Activated CD4-positive, alpha-beta T cell treated with anti-CD3 and anti-CD28 coated beads, Interleukin-2, amount 10 ng/mL, durations not matched to agents 24 days and 14 days (primary cell): ENCODE measurements around the gene PACSIN2. TPM values are rescaled to one million over a fixed set of nuclear protein-coding genes. Genes with fewer than 3 reads are reported as not detected.

ENCODE experiments used
- DNase-seq: peaks from one replicate; pipeline ENCODE4 v3.0.0; 2022
- H3K27ac Mint-ChIP-seq: one replicate; pipeline ENCODE4 v1.8.0; 2022; ENCODE audit warnings: mild to moderate bottlenecking, mixed read lengths
- H3K27me3 Mint-ChIP-seq: one replicate; pipeline ENCODE4 v1.8.0; 2022; ENCODE audit warnings: mixed read lengths
- H3K36me3 Mint-ChIP-seq: one replicate; pipeline ENCODE4 v1.8.0; 2022; ENCODE audit warnings: low read depth, mild to moderate bottlenecking, mixed read lengths
- H3K4me1 Mint-ChIP-seq: one replicate; pipeline ENCODE4 v1.8.0; 2021; ENCODE audit warnings: mixed read lengths
- H3K4me3 Mint-ChIP-seq: one replicate; pipeline ENCODE4 v1.8.0; 2022; ENCODE audit warnings: mild to moderate bottlenecking, moderate library complexity, mixed read lengths
- H3K9me3 Mint-ChIP-seq: one replicate; pipeline ENCODE4 v1.8.0; 2021; ENCODE audit warnings: mixed read lengths
- intact Hi-C: fragments of 100-400 bp; cut with micrococcal nuclease; formaldehyde crosslinking; loops from one replicate; pipeline ENCODE4 v1.15.1; 2023
- total RNA-seq: library from RNA; stranded (reverse); gene quantifications from 2 replicates; pipeline ENCODE4 v1.2.3, GENCODE V29; 2022

PACSIN2 gene, protein sequence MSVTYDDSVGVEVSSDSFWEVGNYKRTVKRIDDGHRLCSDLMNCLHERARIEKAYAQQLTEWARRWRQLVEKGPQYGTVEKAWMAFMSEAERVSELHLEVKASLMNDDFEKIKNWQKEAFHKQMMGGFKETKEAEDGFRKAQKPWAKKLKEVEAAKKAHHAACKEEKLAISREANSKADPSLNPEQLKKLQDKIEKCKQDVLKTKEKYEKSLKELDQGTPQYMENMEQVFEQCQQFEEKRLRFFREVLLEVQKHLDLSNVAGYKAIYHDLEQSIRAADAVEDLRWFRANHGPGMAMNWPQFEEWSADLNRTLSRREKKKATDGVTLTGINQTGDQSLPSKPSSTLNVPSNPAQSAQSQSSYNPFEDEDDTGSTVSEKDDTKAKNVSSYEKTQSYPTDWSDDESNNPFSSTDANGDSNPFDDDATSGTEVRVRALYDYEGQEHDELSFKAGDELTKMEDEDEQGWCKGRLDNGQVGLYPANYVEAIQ
- total RNA-seq: 32.5 and 33.0 TPM in 2 replicates

DNA sequence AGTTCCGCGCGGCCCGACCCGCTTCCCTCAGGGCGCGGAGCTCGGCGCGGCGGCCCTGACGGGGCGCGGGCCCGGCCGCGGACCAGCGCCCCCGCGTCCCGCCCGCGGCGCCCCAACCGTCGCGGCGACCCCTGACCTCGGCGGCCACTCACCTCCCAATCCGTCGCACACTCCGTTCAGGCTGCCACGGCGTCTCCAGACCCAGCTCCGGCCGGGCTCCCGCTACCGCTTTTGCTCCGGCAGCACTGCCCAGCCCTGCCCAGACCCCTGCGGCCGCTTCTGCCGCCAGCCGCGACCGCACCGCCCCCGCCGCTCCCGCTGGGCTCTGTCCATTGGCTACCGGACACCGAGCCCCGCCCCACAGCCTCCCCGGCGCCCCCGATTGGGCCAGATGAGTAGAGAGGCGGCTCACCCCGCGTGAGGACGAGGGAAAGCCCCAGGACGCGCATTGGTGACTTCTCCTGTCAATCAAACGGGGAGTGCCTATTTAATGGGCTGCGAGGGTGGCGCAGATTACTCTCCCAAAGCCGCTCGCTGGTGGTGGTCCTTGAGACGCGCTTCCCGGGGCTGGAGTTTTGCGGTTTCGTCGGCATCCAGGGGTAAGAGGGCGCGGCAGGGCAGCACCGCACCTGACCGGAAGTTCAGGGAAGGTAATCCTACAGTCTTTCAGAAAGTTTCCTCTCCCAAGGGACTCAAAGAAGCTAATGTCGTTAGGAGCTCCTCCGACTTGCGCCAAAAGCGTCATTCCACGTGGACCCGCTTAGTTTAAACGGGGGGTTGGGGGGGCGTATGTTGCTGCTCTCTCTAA is at the start of gene PACSIN2:
Gene PACSIN2 (minus strand): TSS at position 281 of the 808 bp plus-strand sequence. CDS start 103,069 bp downstream, outside the sequence.
- Mint-ChIP-seq H3K4me3 (peak within 1 kb of the TSS; percentile 95), H3K27me3 (peaks cover 8% of the 10 kb centered on the region), H3K4me1 (peaks cover 26% of the 10 kb centered on the region), H3K27ac (peak within 1 kb of the TSS; percentile 88), H3K9me3 (no peaks in the 10 kb centered on the region), H3K36me3 (peaks cover 1% of the 10 kb centered on the region)
- intact Hi-C loops: loop anchor here (1.0 to 5.0 kb wide), 4 partner anchors 15 to 158 kb away; partner anchors contain the start of genes ARFGAP3 and TTLL1
- DNase-seq: peak; percentile 100

DNA sequence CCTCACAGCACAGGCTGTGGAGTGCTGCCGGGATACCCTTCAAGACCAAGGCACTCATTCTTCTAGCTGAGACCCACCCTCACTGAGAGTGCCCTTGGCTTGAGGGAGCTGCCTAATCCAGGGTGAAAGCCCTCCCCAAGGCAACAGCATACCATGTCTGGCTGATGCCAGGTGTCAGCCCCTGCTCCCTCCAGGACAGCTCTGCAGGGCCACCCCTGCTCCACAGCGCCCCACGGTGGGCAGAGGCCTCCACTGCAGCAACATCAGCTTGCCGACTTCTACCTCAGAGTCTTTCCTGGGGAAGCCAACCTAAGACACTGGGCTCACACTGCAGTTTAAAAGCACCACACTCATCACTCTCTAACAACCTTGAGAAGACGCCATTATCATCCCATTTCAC is 45.2 kb upstream of the PACSIN2 start:
- peaks cover 4% of the 10 kb centered on the region for H3K36me3 Mint-ChIP-seq
- H3K4me3 Mint-ChIP-seq: no peak overlapping the region
- intact Hi-C loops: loop anchor here (1.0 kb wide), 1 partner anchor 280 kb away; no protein-coding TSS in a partner anchor
- DNase-seq: peak; percentile 83
- no peaks in the 10 kb centered on the region for H3K27me3 Mint-ChIP-seq
- H3K27ac Mint-ChIP-seq: no peak overlapping the region
- H3K9me3 Mint-ChIP-seq: no peaks in the 10 kb centered on the region
- H3K4me1 Mint-ChIP-seq: no peaks in the 10 kb centered on the region

DNA sequence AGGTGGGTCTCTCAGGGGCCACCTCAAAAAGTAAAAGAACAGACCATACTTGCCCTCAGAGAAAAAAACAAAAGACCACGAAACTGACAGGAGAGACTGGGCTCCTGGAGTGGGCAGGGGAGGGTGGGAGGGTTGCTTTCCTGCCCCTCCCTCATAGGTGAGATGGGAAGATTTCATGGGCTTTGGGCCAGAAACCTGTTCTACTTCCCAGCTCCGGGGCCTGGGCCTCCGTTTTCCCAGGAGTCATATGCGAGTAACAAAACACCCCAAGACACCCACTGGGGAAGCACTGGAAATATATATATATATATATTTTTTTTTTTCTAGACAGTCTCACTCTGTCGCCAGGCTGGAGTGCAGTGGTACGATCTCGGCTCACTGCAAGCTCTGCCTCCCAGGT is 42.7 kb upstream of the PACSIN2 start:
- no peak for DNase-seq
- H3K27ac Mint-ChIP-seq: no peak overlapping the region
- no peaks in the 10 kb centered on the region for H3K4me1 Mint-ChIP-seq
- H3K4me3 Mint-ChIP-seq: no peak overlapping the region
- intact Hi-C loops: no loop called here
- no peaks in the 10 kb centered on the region for H3K9me3 Mint-ChIP-seq
- no peaks in the 10 kb centered on the region for H3K27me3 Mint-ChIP-seq
- no peaks in the 10 kb centered on the region for H3K36me3 Mint-ChIP-seq

DNA sequence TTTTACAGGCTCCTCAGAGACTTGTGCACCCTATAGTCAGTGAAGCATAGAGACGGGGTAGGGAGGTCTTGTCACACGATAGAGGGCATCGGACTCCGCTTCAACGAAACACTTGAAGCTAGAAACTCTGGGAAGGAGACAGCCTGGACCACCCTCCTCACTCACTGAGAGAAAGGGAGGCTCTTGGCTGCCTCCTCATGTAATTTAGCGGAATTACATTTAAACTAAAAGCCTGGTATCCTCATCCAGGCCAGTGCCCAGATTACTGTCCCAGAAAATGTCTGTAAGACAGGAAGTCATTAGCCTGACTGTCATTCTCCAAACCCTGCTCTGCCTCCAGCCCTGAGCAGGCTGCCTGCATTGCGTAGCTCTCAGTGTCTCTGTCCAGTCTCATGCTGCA is 38.2 kb upstream of the PACSIN2 start:
- no peak for DNase-seq
- Mint-ChIP-seq H3K4me3 (no peak overlapping the region), H3K27me3 (no peaks in the 10 kb centered on the region), H3K9me3 (no peaks in the 10 kb centered on the region), H3K36me3 (no peaks in the 10 kb centered on the region), H3K4me1 (no peaks in the 10 kb centered on the region), H3K27ac (no peak overlapping the region)
- intact Hi-C loops: no loop called here

DNA sequence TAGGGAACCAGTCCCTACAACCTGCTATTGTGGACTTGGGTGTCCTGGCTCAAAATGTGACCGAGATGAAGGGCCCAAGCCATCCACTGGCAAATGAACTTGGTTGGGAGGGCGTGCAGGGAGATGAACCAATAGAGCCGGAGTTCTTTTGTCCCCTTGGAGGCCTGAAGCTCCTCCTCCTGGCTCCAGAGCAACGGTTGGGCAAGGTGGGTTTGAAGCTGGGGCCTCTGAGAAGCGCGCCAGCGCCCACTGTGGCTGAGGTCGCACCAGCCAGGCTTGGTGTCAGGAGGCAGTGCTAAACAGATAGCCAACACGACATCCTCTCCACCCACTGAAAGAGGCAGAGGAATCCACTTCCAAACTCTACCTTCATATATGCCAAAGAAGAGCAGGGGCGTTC is 36.0 kb upstream of the PACSIN2 start:
- H3K4me3 Mint-ChIP-seq: no peak overlapping the region
- no peak for DNase-seq
- no peaks in the 10 kb centered on the region for H3K27me3 Mint-ChIP-seq
- no peaks in the 10 kb centered on the region for H3K9me3 Mint-ChIP-seq
- no peaks in the 10 kb centered on the region for H3K4me1 Mint-ChIP-seq
- H3K36me3 Mint-ChIP-seq: no peaks in the 10 kb centered on the region
- intact Hi-C loops: no loop called here
- no peak overlapping the region for H3K27ac Mint-ChIP-seq

DNA sequence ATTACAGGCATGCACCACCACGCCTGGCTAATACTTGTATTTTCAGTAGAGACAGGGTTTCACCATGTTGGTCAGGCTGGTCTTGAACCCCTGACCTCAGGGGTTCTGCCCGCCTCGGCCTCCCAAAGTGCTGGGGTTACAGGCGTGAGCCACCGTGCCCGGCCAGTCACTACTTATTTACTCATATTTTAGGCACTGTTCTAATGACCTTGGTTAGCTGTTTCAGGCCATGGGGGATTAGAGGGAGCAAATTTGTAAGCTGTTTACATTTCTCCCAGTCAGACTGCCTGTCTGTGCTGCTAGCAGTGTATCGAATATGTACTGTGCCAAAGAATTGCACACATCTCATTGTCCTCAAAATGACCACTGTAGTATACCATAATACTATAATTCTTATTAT is 32.7 kb upstream of the PACSIN2 start:
- H3K4me3 Mint-ChIP-seq: no peak overlapping the region
- H3K36me3 Mint-ChIP-seq: no peaks in the 10 kb centered on the region
- no peak for DNase-seq
- no peaks in the 10 kb centered on the region for H3K9me3 Mint-ChIP-seq
- H3K4me1 Mint-ChIP-seq: no peaks in the 10 kb centered on the region
- H3K27ac Mint-ChIP-seq: no peak overlapping the region
- intact Hi-C loops: no loop called here
- no peaks in the 10 kb centered on the region for H3K27me3 Mint-ChIP-seq

DNA sequence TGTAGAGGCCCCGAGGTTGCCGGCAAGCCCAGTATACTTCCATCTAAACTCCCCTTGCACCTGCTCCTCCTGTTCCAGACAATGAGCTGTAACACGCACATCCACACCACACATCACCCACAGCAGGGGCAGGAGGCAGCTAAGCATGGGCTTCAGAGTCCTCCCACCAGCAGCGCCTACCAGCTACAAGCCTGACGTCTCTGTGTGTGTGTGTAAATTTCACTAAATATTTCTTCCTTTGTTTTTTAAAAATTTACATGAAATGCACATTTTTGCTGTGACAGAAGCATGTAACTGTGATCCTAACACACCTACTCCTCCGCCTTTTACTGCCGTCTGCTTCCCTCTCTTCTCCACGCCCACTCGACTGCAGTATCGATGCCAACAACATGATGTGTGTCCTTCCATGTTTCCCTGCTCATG is 29.4 kb upstream of the PACSIN2 start:
- no peak overlapping the region for H3K27ac Mint-ChIP-seq
- H3K36me3 Mint-ChIP-seq: no peaks in the 10 kb centered on the region
- H3K4me3 Mint-ChIP-seq: no peak overlapping the region
- H3K27me3 Mint-ChIP-seq: no peaks in the 10 kb centered on the region
- no peak for DNase-seq
- H3K9me3 Mint-ChIP-seq: no peaks in the 10 kb centered on the region
- H3K4me1 Mint-ChIP-seq: no peaks in the 10 kb centered on the region
- intact Hi-C loops: no loop called here

DNA sequence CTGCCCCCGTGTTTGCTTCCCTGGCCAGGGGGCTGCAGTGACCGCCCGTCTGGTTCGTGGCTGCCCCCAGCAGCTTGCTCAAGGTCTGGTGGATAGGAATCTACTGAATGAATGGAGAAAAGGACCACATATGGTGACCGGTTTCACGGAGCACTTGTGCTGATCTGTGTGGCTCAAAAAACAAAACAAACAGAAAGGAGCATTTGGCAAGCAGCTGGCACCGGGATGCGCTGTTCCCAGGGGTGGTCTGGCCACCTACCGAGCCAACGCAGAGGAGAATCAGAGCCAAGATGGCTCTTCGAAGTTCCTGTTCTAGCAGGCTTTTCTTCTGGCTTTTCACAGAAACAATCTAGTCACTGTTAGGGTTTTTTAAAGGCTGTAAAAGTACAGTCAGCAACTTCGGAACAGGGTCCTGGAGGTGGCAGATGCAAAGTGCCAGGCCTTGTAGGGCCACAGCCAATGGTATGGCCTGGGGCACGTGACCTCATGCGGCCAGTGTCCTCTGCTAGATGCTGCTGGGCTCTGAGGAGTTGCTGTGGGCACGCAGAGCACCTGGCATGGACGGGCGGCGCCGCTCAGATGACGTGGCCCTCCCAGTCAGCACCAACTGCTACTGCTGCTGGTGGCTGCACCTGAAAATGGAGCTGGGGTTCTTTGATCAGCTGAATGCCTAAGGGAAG is 27.3 kb upstream of the PACSIN2 start:
- Mint-ChIP-seq H3K9me3 (no peaks in the 10 kb centered on the region), H3K4me1 (no peaks in the 10 kb centered on the region), H3K4me3 (no peak overlapping the region), H3K27ac (no peak overlapping the region), H3K36me3 (no peaks in the 10 kb centered on the region), H3K27me3 (no peaks in the 10 kb centered on the region)
- intact Hi-C loops: no loop called here
- DNase-seq: no peak

DNA sequence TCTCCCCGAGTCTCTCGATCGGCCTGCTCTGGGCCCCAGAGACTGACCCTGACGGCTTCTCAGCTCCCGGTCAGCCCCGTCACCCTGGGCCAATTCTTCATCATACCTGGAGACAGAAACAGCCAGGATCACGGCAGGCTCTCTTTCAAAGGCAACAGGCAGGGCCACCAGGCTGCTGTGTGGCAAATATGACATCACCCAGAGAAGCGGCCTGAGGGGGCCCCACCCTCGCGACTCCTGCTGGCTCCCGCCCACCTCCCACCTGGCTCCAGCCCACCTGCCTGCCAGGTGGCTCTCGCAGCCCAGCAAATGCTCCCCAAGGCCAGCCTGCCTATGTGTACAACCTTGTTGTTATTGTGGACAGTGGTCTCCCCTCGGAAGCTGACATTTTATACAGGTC is 24.9 kb upstream of the PACSIN2 start:
- Mint-ChIP-seq H3K4me1 (no peaks in the 10 kb centered on the region), H3K27me3 (no peaks in the 10 kb centered on the region), H3K27ac (no peak overlapping the region), H3K9me3 (no peaks in the 10 kb centered on the region), H3K36me3 (no peaks in the 10 kb centered on the region), H3K4me3 (no peak overlapping the region)
- intact Hi-C loops: no loop called here
- no peak for DNase-seq

DNA sequence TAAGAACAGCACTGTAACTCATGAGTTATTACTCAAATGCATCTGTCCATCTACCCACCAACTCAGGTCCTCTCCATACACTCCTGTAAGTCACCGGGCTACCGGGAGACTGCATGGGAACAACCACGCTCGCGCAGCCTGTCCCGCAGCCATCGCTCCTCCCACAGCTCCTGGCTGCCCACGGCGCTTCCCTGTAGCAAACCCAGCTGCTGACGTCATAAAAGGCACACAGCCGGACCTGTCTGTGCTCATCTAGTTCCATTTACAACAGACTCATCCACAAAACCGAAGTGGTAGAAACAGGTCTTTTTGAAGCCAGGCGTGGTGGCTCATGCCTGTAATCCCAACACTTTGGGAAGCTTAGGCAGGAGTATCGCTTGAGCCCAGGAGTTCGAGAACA is 23.4 kb upstream of the PACSIN2 start:
- Mint-ChIP-seq H3K4me1 (peaks cover 2% of the 10 kb centered on the region), H3K27me3 (no peaks in the 10 kb centered on the region), H3K4me3 (no peak overlapping the region), H3K9me3 (no peaks in the 10 kb centered on the region), H3K27ac (no peak overlapping the region), H3K36me3 (no peaks in the 10 kb centered on the region)
- DNase-seq: no peak
- intact Hi-C loops: no loop called here

DNA sequence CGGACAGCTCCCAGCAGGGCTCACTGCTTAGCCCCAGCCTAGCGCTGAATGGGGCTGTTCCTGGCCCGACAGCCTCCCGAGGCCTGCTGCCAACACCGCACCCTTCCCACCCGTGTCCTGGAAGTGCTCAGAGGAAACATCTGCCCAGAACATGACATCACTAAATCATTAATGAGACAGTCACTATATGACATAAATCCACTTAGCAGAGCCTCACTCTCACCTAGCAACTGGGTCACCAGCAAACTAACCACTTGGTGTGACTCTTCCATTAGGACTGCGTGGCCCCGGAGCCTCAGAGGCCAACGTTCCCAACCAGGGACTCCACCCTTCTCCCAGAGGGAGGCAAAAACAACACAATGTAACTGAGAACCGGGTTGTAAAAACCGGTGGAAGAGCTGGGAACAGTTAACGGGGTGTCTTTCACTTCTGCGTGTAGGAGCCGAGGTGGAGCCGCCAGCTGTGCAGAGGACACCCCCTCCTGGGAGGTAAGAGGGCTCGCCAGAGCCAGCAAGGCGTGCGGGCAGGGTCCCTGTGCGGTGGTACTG is 21.4 kb upstream of the PACSIN2 start:
- Mint-ChIP-seq H3K27ac (no peak overlapping the region), H3K4me3 (no peak overlapping the region), H3K36me3 (no peaks in the 10 kb centered on the region), H3K4me1 (peaks cover 2% of the 10 kb centered on the region), H3K27me3 (no peaks in the 10 kb centered on the region), H3K9me3 (no peaks in the 10 kb centered on the region)
- DNase-seq: no peak
- intact Hi-C loops: no loop called here

DNA sequence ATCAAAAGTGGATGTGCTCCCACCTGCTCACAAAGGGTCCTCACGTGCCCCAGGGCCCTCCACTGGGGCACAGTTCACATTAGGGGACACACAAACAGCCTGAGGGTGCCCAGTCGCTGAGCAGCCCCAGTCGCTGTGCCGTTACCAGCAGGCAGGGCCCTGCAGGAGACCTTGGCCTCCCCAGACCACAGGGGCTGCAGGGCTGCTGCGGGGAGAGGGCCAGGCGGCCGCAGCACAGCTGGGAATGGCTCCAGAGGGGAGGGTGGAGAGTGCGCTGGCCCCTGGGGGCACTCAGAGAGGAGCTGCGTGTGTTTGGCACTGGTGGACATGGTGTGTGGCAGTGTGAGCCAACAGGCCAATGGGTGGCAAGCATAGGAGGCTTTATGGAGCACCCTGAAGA is 20.3 kb upstream of the PACSIN2 start:
- Mint-ChIP-seq H3K9me3 (no peaks in the 10 kb centered on the region), H3K4me3 (no peak overlapping the region), H3K4me1 (peaks cover 2% of the 10 kb centered on the region), H3K36me3 (no peaks in the 10 kb centered on the region), H3K27me3 (no peaks in the 10 kb centered on the region), H3K27ac (no peak overlapping the region)
- no peak for DNase-seq
- intact Hi-C loops: loop anchor here (2.0 kb wide), 1 partner anchor 254 kb away; no protein-coding TSS in a partner anchor

DNA sequence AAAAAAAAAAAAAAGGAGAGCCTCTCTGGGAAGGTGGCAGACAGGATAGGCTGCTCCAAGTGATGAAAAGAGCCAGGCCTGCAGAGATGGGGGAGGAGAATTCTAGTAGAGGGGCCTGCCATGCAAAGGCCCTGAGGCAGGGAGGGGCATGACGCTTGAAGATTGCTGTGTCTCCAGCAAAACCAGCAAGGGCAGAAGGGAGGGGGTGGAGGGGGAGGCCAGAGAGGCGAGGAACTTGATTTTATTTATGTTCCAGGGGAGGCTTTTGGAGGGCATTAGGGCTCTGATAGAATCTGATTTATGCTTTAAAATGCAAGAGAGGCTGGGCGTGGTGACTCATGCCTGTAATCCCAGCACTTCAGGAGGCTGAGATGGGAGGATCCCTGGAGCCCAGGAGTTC is 16.7 kb upstream of the PACSIN2 start:
- no peak for DNase-seq
- Mint-ChIP-seq H3K27me3 (no peaks in the 10 kb centered on the region), H3K4me3 (no peak overlapping the region), H3K9me3 (no peaks in the 10 kb centered on the region), H3K4me1 (peaks cover 2% of the 10 kb centered on the region), H3K36me3 (no peaks in the 10 kb centered on the region), H3K27ac (no peak overlapping the region)
- intact Hi-C loops: no loop called here
